ENCODE measurements around the gene GDE1. TPM values are rescaled to one million over a fixed set of nuclear protein-coding genes. Genes with fewer than 3 reads are reported as not detected.
"Not testable (repeated sequence)": the region's sequence is repeated elsewhere in the genome, so short reads cannot be mapped to it uniquely, and the experiment has no call there.

GDE1 gene
- total RNA-seq = 43.6 TPM

GRCh38 chr16:19521471-19522396 is at the start of gene GDE1:
Gene GDE1 (minus strand): TSS chr16:19522098. CDS start chr16:19521964, 134 bp downstream.
- no peak for FAIRE-seq
- DNase-seq (ENCODE audit: low spot score in 2 of 2) = peak; percentile 88 to 92

- DNase-seq (ENCODE audit: low spot score in 2 of 2) (no peak), FAIRE-seq (no peak)
These were observed 45.7 kb upstream of the GDE1 start for GRCh38 chr16:19567560-19567959.

GRCh38 chr16:19566362-19566761 is 44.5 kb upstream of the GDE1 start:
- DNase-seq (ENCODE audit: low spot score in 2 of 2) (no peak), FAIRE-seq (no peak)

GRCh38 chr16:19563377-19563776 is 41.5 kb upstream of the GDE1 start:
- FAIRE-seq = no peak

GRCh38 chr16:19560078-19560477 is 38.2 kb upstream of the GDE1 start:
- DNase-seq (ENCODE audit: low spot score in 2 of 2) = no peak
- FAIRE-seq = no peak

More at GRCh38 chr16:19563377-19563776, 41.5 kb upstream of the GDE1 start:
- DNase-seq (ENCODE audit: low spot score in 2 of 2) = no peak

- DNase-seq (ENCODE audit: low spot score in 2 of 2) = peak; percentile 26 to 43
These were observed 37.5 kb upstream of the GDE1 start for GRCh38 chr16:19559242-19559910.

GRCh38 chr16:19555938-19556771 is 34.3 kb upstream of the GDE1 start:
- no peak for DNase-seq (ENCODE audit: low spot score in 2 of 2)
- FAIRE-seq = no peak

More at GRCh38 chr16:19559242-19559910, 37.5 kb upstream of the GDE1 start:
- FAIRE-seq = peak; percentile 69

GRCh38 chr16:19555186-19555937 is 33.5 kb upstream of the GDE1 start, which contains the start of gene VPS35L:
Gene VPS35L (plus strand): TSS chr16:19555703. CDS start chr16:19555730, 27 bp downstream.
- DNase-seq (ENCODE audit: low spot score in 2 of 2) (peak; percentile 74 to 88), FAIRE-seq (no peak)

- FAIRE-seq (no peak), DNase-seq (ENCODE audit: low spot score in 2 of 2) (no peak)
These were observed 27.8 kb upstream of the GDE1 start for GRCh38 chr16:19549673-19550072.

GRCh38 chr16:19548144-19548543 is 26.2 kb upstream of the GDE1 start:
- no peak for FAIRE-seq

GRCh38 chr16:19543278-19543996 is 21.5 kb upstream of the GDE1 start:
- FAIRE-seq; DNase-seq (ENCODE audit: low spot score in 2 of 2): not testable (repeated sequence)

More at GRCh38 chr16:19548144-19548543, 26.2 kb upstream of the GDE1 start:
- no peak for DNase-seq (ENCODE audit: low spot score in 2 of 2)

- FAIRE-seq (no peak), DNase-seq (ENCODE audit: low spot score in 2 of 2) (no peak)
These were observed 20.4 kb upstream of the GDE1 start for GRCh38 chr16:19542138-19542821.

GRCh38 chr16:19540241-19540970 is 18.5 kb upstream of the GDE1 start:
- FAIRE-seq (no peak), DNase-seq (ENCODE audit: low spot score in 2 of 2) (no peak)

- FAIRE-seq (peak; percentile 98), DNase-seq (ENCODE audit: low spot score in 2 of 2) (no peak)
These were observed 10.7 kb upstream of the GDE1 start for GRCh38 chr16:19532601-19533000.

- DNase-seq (ENCODE audit: low spot score in 2 of 2) = no peak
- FAIRE-seq = no peak
These were observed 6.8 kb upstream of the GDE1 start for GRCh38 chr16:19528666-19529065.

- DNase-seq (ENCODE audit: low spot score in 2 of 2) = no peak
- no peak for FAIRE-seq
These were observed 5.3 kb upstream of the GDE1 start for GRCh38 chr16:19527161-19527560.

GRCh38 chr16:19525385-19525723 is 3.5 kb upstream of the GDE1 start:
- DNase-seq (ENCODE audit: low spot score in 2 of 2) (no peak), FAIRE-seq (no peak)

Measured in frontal cortex (tissue), 4 donors.